ENCODE measurements around the gene TSSC4. TPM values are rescaled to one million over a fixed set of nuclear protein-coding genes. Genes with fewer than 3 reads are reported as not detected.

The TSSC4 gene
- total and polyA plus RNA-seq, 7 donors, result 43.7 to 60.1 (median 49.6) TPM

DNA sequence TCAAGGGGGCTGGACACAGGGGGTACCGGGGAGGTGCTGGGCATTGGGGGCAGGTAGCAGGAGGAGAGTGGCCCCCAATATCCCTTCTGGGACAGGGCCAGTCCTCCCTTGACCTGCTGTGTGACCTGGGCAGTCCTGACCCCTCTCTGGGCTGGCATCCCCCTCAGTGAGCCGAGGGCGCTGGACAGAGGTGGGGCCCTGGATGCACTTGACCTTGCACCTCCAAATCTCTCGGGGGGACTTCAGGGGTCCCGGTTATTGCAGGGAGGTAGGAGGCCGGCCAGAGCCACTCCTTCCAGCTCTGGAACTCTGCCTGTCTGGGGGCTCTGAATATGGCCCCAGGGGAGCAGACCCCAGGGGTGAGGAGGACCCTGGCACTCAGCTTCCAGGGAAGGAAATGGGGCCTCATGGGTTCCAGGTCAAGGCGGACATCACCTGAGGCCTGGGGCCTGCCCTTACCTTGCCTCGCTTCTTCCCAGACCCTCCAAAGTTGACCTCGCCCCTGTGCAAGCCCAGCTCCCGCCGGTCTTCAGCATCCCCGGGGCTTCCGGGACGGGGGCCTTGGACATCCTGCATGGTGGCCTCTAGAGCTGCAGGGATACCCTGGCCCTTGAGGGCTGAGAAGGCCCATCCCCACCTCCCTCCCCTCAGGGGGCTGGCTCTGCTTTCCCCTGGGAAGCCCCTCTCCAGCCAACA, 22.1 kb downstream of the TSSC4 start:
- intact Hi-C loops (cut with DNase I), result loop anchor here (5.0 kb wide), 1 partner anchor 470 kb away; no protein-coding TSS in a partner anchor
- TF ChIP-seq EP300 (IDR thresholded peaks at IDR 0.05) (no peak), POLR2AphosphoS5 (IDR thresholded peaks at IDR 0.05) (no peak), POLR2A (IDR thresholded peaks at IDR 0.05) (no peak), CTCF (IDR thresholded peaks at IDR 0.05) (no peak)
- no peak overlapping the region for H3K27ac ChIP-seq
- H3K4me1 ChIP-seq, result peaks cover 0 to 19% (median 12%) of the 10 kb centered on the region in 4 donors
- no peaks in the 10 kb centered on the region for H3K9me3 ChIP-seq
- H3K36me3 ChIP-seq, result no peaks in the 10 kb centered on the region
- peaks cover 0 to 5% (median 0%) of the 10 kb centered on the region in 3 donors for H3K27me3 ChIP-seq
- no peak for DNase-seq
- H3K4me3 ChIP-seq, result no peak overlapping the region
- WGBS, 2 donors, result 42 to 85% methylated on average over 14 of the region's 14 CpGs

- WGBS, 2 donors, result 42 to 78% methylated on average over 26 of the region's 26 CpGs
- H3K36me3 ChIP-seq, result no peaks in the 10 kb centered on the region
- no peak for TF ChIP-seq POLR2A (IDR thresholded peaks at IDR 0.05)
- no peak for TF ChIP-seq CTCF (IDR thresholded peaks at IDR 0.05)
- TF ChIP-seq POLR2AphosphoS5 (IDR thresholded peaks at IDR 0.05), result no peak
- TF ChIP-seq EP300 (IDR thresholded peaks at IDR 0.05), result no peak
- intact Hi-C loops (cut with DNase I), result loop anchor here (5.0 kb wide), 1 partner anchor 469 kb away; no protein-coding TSS in a partner anchor
- no peak overlapping the region for H3K27ac ChIP-seq
- no peak for DNase-seq
- peaks cover 0 to 19% (median 12%) of the 10 kb centered on the region in 4 donors for H3K4me1 ChIP-seq
- H3K9me3 ChIP-seq, result no peaks in the 10 kb centered on the region
- H3K27me3 ChIP-seq, result peaks cover 0 to 5% (median 0%) of the 10 kb centered on the region in 3 donors
- no peak overlapping the region for H3K4me3 ChIP-seq
Measured at GRCh38 chr11:2423157-2424025, 22.8 kb downstream of the TSSC4 start.

- intact Hi-C loops (cut with DNase I), result loop anchor here (5.0 kb wide), 1 partner anchor 467 kb away; no protein-coding TSS in a partner anchor
- H3K27me3 ChIP-seq, result peaks cover 0 to 5% (median 0%) of the 10 kb centered on the region in 3 donors
- no peak overlapping the region for H3K4me3 ChIP-seq
- no peaks in the 10 kb centered on the region for H3K36me3 ChIP-seq
- H3K4me1 ChIP-seq, result peaks cover 0 to 12% (median 9%) of the 10 kb centered on the region in 4 donors
- WGBS, 2 donors, result 45 to 83% methylated on average over 28 of the region's 28 CpGs
- H3K27ac ChIP-seq, result no peak overlapping the region
- TF ChIP-seq POLR2AphosphoS5 (IDR thresholded peaks at IDR 0.05) (no peak), POLR2A (IDR thresholded peaks at IDR 0.05) (no peak), CTCF (IDR thresholded peaks at IDR 0.05) (no peak), EP300 (IDR thresholded peaks at IDR 0.05) (no peak)
- no peaks in the 10 kb centered on the region for H3K9me3 ChIP-seq
- no peak for DNase-seq
Measured at GRCh38 chr11:2424811-2425495, 24.4 kb downstream of the TSSC4 start.

DNA sequence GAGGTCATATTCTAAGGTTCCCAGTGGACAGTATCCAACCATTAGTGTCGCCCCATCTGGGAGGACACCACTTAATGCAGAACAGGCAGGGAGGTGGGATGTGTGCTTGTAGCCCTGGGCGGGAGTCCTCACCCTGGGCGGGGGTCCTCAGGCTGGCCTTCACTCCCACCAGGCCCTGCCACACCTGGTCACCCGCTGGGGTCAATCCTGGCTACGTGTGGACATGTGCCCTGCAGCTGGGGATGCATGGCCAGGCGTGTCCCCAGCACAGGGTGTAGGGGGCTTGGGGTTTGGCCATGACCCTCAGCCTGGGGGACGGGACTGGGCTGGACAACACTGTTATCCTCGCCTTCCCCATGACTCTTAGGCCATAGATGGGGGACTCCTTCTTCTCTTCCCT, 25.0 kb downstream of the TSSC4 start:
- Histone ChIP-seq H3K27me3 (peaks cover 0 to 5% (median 0%) of the 10 kb centered on the region in 3 donors), H3K9me3 (no peaks in the 10 kb centered on the region), H3K4me1 (peaks cover 0 to 6% (median 3%) of the 10 kb centered on the region in 4 donors), H3K4me3 (no peak overlapping the region), H3K27ac (no peak overlapping the region), H3K36me3 (no peaks in the 10 kb centered on the region)
- 66 to 87% methylated on average over 8 of the region's 8 CpGs for WGBS, 2 donors
- TF ChIP-seq POLR2A (IDR thresholded peaks at IDR 0.05), result no peak
- no peak for DNase-seq
- intact Hi-C loops (cut with DNase I), result no loop called here
